Activated T-cell treated with anti-CD3 and anti-CD28 coated beads, Interleukin-2, amount 50 U/mL, for 72 hours (primary cell): ENCODE results near the gene MED28. TPM values are rescaled to one million over a fixed set of nuclear protein-coding genes. Genes with fewer than 3 reads are reported as not detected.

Experiments
- ATAC-seq, 2 donors: fragments of 150-1000 bp; cut with Tn5 transposase; replicated peaks in 1 of 2; 2 replicates each; pipeline ENCODE4 v1.10.0; 2021; ENCODE audit warnings: moderate library complexity in 2 of 2, mild to moderate bottlenecking in 1 of 2
- DNase-seq, 2 donors: peaks; one replicate each; pipeline ENCODE4 v3.0.0; 2021 to 2022; ENCODE audit warnings: mixed read lengths in 1 of 2
- H3K27ac Mint-ChIP-seq: one replicate; pipeline ENCODE4 v1.8.0; 2022; ENCODE audit warnings: mild to moderate bottlenecking, moderate library complexity, mixed read lengths
- H3K27me3 Mint-ChIP-seq: one replicate; pipeline ENCODE4 v1.8.0; 2022; ENCODE audit warnings: low read depth, mixed read lengths
- H3K36me3 Mint-ChIP-seq, 2 donors: one replicate each; pipeline ENCODE4 v1.8.0; 2022; ENCODE audit warnings: mixed read lengths in 2 of 2, mild to moderate bottlenecking in 1 of 2; ENCODE audit not compliant: insufficient read depth in 2 of 2
- H3K4me1 Mint-ChIP-seq: one replicate; pipeline ENCODE4 v1.8.0; 2022; ENCODE audit warnings: low read depth, mixed read lengths
- H3K4me3 Mint-ChIP-seq, 2 donors: one replicate each; pipeline ENCODE4 v1.8.0; 2022; ENCODE audit warnings: mild to moderate bottlenecking in 2 of 2, mixed read lengths in 2 of 2, moderate library complexity in 2 of 2
- H3K9me3 Mint-ChIP-seq, 2 donors: one replicate each; pipeline ENCODE4 v1.8.0; 2022; ENCODE audit warnings: mixed read lengths in 2 of 2
- total RNA-seq, 2 donors: library from RNA; stranded (reverse); gene quantifications; one replicate each; pipeline ENCODE4 v1.2.3, GENCODE V29; 2022

MED28 gene
- total RNA-seq, 2 donors from 2014 or later: 38.6 to 44.5 TPM

- Mint-ChIP-seq H3K4me1 (peaks cover 8% of the 10 kb centered on the region), H3K9me3 (no peaks in the 10 kb centered on the region), H3K36me3 (peaks cover 8 to 32% of the 10 kb centered on the region in 2 donors), H3K27me3 (no peaks in the 10 kb centered on the region), H3K4me3 (no peak overlapping the region), H3K27ac (no peak overlapping the region)
- no peak for ATAC-seq
- no peak for DNase-seq
These were observed 27.2 kb upstream of the MED28 start for GRCh38 chr4:17587094-17587822.

DNA sequence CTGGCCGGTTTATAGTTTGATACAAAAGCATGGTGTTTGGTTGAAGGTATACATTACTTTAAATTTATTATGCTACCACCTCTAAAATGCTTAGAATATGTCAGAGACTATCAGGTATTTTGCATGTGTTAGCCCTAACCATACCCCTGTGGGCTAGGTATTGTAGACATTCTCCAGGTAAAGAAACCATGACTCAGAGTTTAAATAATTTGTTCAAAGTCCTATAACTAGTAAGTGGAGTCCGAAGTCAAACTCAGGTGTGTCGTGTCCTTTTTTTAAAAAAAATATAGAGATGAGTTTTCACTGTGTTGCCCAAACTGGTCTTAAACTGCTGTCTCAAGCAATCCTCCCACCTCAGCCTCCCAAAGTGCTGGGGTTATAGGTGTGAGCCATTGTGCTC lies 25.1 kb upstream of the MED28 start:
- no peaks in the 10 kb centered on the region for H3K27me3 Mint-ChIP-seq
- peaks cover 11 to 37% of the 10 kb centered on the region in 2 donors for H3K36me3 Mint-ChIP-seq
- H3K27ac Mint-ChIP-seq: no peak overlapping the region
- no peak overlapping the region for H3K4me3 Mint-ChIP-seq
- peaks cover 11% of the 10 kb centered on the region for H3K4me1 Mint-ChIP-seq
- no peaks in the 10 kb centered on the region for H3K9me3 Mint-ChIP-seq
- ATAC-seq: no peak
- DNase-seq: no peak

DNA sequence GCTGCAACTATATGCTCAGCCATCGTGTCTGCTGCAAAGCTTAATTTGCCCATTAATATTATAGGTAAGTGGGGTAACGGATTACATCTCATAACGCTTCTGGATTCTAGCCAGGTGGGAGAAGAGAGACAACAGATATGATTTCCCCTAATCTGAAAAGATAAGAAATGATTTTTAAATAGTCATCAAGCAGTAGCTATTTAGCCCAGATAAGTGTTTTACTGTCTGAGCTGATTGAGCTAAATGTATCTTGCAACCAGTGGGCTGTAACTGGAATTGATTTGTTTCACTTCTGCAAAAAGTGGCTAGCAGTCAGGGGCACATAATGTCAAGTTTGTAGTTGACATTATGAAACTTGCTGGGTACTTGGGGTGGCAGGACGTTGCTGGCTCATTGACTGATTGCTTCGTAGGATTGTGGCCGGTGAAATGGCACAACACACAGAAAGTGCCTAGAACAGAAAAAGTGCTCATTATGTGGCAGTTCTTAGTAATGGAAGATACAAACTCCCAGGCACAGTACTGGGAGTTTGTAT lies 18.9 kb upstream of the MED28 start:
- Mint-ChIP-seq H3K27ac (no peak overlapping the region), H3K4me3 (no peak overlapping the region), H3K9me3 (no peaks in the 10 kb centered on the region), H3K36me3 (peaks cover 10 to 14% of the 10 kb centered on the region in 2 donors), H3K27me3 (no peaks in the 10 kb centered on the region), H3K4me1 (peaks cover 11% of the 10 kb centered on the region)
- ATAC-seq (no peak), DNase-seq (no peak)

DNA sequence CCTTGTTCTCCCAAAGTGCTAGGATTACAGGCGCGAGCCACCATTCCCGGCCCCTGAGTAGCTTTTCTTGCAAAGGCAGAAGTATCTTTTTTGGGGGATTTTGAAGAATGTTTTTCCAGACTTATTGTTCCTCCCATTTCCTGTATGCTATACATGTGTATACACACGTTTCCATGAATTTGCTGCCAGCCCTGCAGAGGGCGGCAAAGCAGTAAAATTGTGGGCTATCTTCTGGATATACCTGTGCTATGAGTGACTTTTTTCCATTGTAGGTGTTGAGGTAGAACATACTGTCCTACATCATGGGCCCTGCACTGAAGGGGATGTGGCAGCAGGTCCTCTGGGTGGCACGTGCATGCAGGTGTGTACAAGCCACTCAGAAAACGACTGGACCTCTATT lies 16.9 kb upstream of the MED28 start:
- H3K4me1 Mint-ChIP-seq: peaks cover under 1% of the 10 kb centered on the region
- H3K27ac Mint-ChIP-seq: no peak overlapping the region
- no peaks in the 10 kb centered on the region for H3K27me3 Mint-ChIP-seq
- peaks cover 10% of the 10 kb centered on the region in 2 donors for H3K36me3 Mint-ChIP-seq
- DNase-seq (no peak), ATAC-seq (no peak)
- H3K4me3 Mint-ChIP-seq: no peak overlapping the region
- no peaks in the 10 kb centered on the region for H3K9me3 Mint-ChIP-seq

GRCh38 chr4:17599826-17600225 lies 14.6 kb upstream of the MED28 start:
- H3K9me3 Mint-ChIP-seq: no peaks in the 10 kb centered on the region
- H3K4me1 Mint-ChIP-seq: no peaks in the 10 kb centered on the region
- no peak overlapping the region for H3K4me3 Mint-ChIP-seq
- ATAC-seq: no peak
- no peaks in the 10 kb centered on the region for H3K27me3 Mint-ChIP-seq
- H3K27ac Mint-ChIP-seq: no peak overlapping the region
- DNase-seq: no peak
- H3K36me3 Mint-ChIP-seq: peaks cover 7% of the 10 kb centered on the region in 2 donors

- H3K36me3 Mint-ChIP-seq: peaks cover 6 to 11% of the 10 kb centered on the region in 2 donors
- H3K27me3 Mint-ChIP-seq: no peaks in the 10 kb centered on the region
- no peaks in the 10 kb centered on the region for H3K9me3 Mint-ChIP-seq
- DNase-seq (no peak), ATAC-seq (no peak)
- H3K4me3 Mint-ChIP-seq: no peak overlapping the region
- H3K4me1 Mint-ChIP-seq: no peaks in the 10 kb centered on the region
- no peak overlapping the region for H3K27ac Mint-ChIP-seq
These were observed 9.2 kb upstream of the MED28 start for GRCh38 chr4:17605236-17605635.

GRCh38 chr4:17613761-17614415 lies 553 bp upstream of the MED28 start:
- H3K27ac Mint-ChIP-seq: peak overlapping the region; percentile 100
- peaks cover 46% of the 10 kb centered on the region for H3K4me1 Mint-ChIP-seq

DNA sequence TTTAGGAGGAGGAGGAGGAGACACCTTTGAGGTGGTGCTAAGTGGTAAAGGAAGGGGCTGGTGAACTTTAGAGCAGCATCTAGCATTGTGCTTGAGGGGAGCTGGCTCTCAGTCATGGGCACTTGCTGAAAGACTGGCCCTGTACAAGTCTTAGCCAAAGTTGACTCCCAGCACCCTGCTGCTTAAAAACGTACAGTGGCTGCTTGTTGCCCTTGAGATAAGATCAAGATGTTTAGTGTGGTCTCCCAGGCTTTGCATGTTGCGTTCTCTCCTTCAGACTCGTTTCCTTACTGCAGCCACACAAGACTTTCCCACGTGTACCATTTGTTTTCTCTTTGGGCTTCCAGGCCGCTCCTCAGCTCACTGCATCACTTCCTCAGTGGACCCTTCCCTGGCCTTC lies 1.8 kb downstream of the MED28 start:
- DNase-seq (no peak), ATAC-seq (no peak)
- H3K27me3 Mint-ChIP-seq: no peaks in the 10 kb centered on the region
- H3K36me3 Mint-ChIP-seq: peaks cover 6 to 23% of the 10 kb centered on the region in 2 donors
- H3K9me3 Mint-ChIP-seq: no peaks in the 10 kb centered on the region
- H3K27ac Mint-ChIP-seq: peak overlapping the region; percentile 75
- H3K4me1 Mint-ChIP-seq: peaks cover 55% of the 10 kb centered on the region
- peak overlapping the region; percentile 71 to 74 for H3K4me3 Mint-ChIP-seq

More at GRCh38 chr4:17613761-17614415, 553 bp upstream of the MED28 start:
- ATAC-seq (peak; percentile 58 to 66), DNase-seq (peak in 1 of 2 donors; percentile 6)
- no peaks in the 10 kb centered on the region for H3K27me3 Mint-ChIP-seq
- no peaks in the 10 kb centered on the region for H3K9me3 Mint-ChIP-seq
- peaks cover 3 to 12% of the 10 kb centered on the region in 2 donors for H3K36me3 Mint-ChIP-seq
- peak overlapping the region; percentile 97 to 100 for H3K4me3 Mint-ChIP-seq

- H3K4me1 Mint-ChIP-seq: peaks cover 46% of the 10 kb centered on the region
- H3K27me3 Mint-ChIP-seq: no peaks in the 10 kb centered on the region
- no peaks in the 10 kb centered on the region for H3K9me3 Mint-ChIP-seq
- peaks cover 9 to 34% of the 10 kb centered on the region in 2 donors for H3K36me3 Mint-ChIP-seq
- H3K4me3 Mint-ChIP-seq: peak overlapping the region in 1 of 2 donors; percentile 60
- H3K27ac Mint-ChIP-seq: peak overlapping the region; percentile 79
- ATAC-seq (no peak), DNase-seq (no peak)
These were observed 4.5 kb downstream of the MED28 start for GRCh38 chr4:17618926-17619325.

DNA sequence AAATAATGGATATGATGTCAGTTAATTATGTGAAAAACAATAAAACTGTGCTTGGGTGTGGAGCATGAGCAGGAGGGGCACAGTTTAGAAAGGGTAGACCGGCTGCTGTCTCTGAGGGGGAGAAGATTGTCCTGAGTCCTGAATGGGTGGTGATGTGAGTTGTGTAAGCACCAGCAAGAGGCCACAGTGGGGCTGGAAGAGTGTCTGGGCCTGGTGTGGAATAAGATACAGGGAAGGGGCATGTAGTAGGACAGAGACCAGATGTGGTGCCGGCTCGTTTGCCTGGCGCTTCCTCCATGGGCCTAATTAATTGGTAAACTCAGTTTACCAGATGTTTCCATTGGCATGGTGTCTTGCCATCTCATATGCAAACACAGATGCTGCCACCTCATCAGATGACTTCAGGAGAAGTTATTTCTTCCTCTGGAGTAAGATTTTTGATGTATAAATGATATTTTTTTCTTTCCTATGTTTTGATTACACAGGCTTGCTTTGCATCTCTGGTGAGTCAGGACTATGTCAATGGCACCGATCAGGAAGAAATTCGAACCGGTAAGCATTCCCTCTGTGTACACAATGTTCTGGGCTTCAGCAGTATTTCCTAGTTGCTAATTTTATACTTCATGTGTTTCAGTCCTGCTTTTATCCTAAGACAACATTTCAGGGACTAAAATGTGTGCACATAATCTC lies 5.1 kb downstream of the MED28 start:
- peaks cover 41% of the 10 kb centered on the region for H3K4me1 Mint-ChIP-seq
- no peak for ATAC-seq

GRCh38 chr4:17623451-17624001 lies 9.1 kb downstream of the MED28 start:
- H3K4me1 Mint-ChIP-seq: peaks cover 13% of the 10 kb centered on the region

More for the DNA sequence above, 5.1 kb downstream of the MED28 start:
- Mint-ChIP-seq H3K27ac (peak overlapping the region; percentile 79), H3K36me3 (peaks cover 10 to 34% of the 10 kb centered on the region in 2 donors), H3K27me3 (no peaks in the 10 kb centered on the region), H3K4me3 (no peak overlapping the region), H3K9me3 (no peaks in the 10 kb centered on the region)
- DNase-seq: no peak

DNA sequence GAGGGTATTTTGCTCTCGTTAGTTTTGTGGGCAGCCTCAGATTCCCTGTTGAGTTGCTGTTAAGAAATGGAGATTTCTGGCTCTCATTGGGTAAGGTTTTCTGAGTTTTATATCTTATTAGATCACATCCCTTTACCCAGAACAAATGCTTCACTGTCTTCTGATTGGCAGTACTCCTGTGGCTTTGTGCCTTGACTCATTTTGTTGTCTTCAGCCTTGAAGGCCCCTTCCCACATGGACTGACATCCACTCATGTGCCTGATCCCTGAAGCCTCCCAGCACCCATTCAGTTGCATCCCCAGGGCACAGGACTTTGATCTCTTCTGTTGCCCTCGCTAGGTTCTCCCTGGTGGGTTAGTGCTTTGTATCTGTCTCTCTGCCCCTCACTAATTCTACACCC lies 10.4 kb downstream of the MED28 start:
- H3K27me3 Mint-ChIP-seq: no peaks in the 10 kb centered on the region
- no peak overlapping the region for H3K27ac Mint-ChIP-seq
- DNase-seq (no peak), ATAC-seq (no peak)
- H3K4me1 Mint-ChIP-seq: peaks cover 5% of the 10 kb centered on the region
- peaks cover 13 to 46% of the 10 kb centered on the region in 2 donors for H3K36me3 Mint-ChIP-seq
- no peak overlapping the region for H3K4me3 Mint-ChIP-seq
- no peaks in the 10 kb centered on the region for H3K9me3 Mint-ChIP-seq

More at GRCh38 chr4:17623451-17624001, 9.1 kb downstream of the MED28 start:
- Mint-ChIP-seq H3K36me3 (peaks cover 17 to 47% of the 10 kb centered on the region in 2 donors), H3K4me3 (no peak overlapping the region), H3K27ac (peak overlapping the region; percentile 57), H3K27me3 (no peaks in the 10 kb centered on the region), H3K9me3 (no peaks in the 10 kb centered on the region)
- no peak for ATAC-seq
- no peak for DNase-seq

DNA sequence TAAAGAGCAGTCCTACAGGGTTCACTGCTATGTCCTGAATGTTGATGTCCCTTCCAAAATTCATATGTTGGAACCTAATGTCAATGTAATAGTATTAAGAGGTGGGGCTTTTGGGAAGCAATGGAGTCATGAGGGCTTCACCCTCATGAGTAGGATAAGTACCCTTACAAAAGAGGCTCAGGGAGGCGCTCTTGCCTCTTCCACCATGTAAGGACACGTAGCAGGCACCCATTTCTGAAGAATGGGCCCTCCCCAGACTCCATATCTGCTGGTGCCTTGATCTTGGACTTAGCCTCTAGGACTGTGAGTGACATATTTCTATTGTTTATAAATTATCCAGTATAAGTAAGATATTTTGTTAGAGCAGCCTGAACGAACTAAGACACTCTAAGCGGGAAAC lies 15.8 kb downstream of the MED28 start:
- Mint-ChIP-seq H3K4me1 (peaks cover 5% of the 10 kb centered on the region), H3K27me3 (no peaks in the 10 kb centered on the region), H3K9me3 (no peaks in the 10 kb centered on the region), H3K27ac (no peak overlapping the region), H3K36me3 (peaks cover 9 to 30% of the 10 kb centered on the region in 2 donors), H3K4me3 (no peak overlapping the region)
- DNase-seq: no peak
- ATAC-seq: no peak
